Naive thymus-derived CD8-positive, alpha-beta T cell (primary cell): Measurements from ENCODE around the gene RNF17. TPM values are rescaled to one million over a fixed set of nuclear protein-coding genes. Genes with fewer than 3 reads are reported as not detected.
"Not testable (repeated sequence)": the region's sequence is repeated elsewhere in the genome, so short reads cannot be mapped to it uniquely, and the experiment has no call there.

ENCODE experiments used
- ATAC-seq, 2 donors: fragments of 150-1000 bp; cut with Tn5 transposase in 1 of 2; sonication (Bioruptor Pico), chemical (Tn5 transposase) in 1 of 2; 1 replicate in 1 of 2; 2 replicates in 1 of 2; pipeline ENCODE4 v1.10.0; 2021; ENCODE audit warnings: mild to moderate bottlenecking in 2 of 2, moderate library complexity in 2 of 2
- POLR2A ChIA-PET: fragments of 350-600 bp; sonication (Branson Sonifier 250); formaldehyde crosslinking; loops from one replicate; lab custom pipeline; 2021; ENCODE audit warnings: antibody characterized with exemption; lab: Charles Lee
- DNase-seq, 10 donors: peaks; one replicate each; pipeline versions ENCODE4 v3.0.0 to v3.0.0-alpha.2; 2020 to 2022
- H3K27ac Mint-ChIP-seq, 10 donors: one replicate each; pipeline ENCODE4 v1.8.0; 2020 to 2022; ENCODE audit warnings: mild to moderate bottlenecking in 10 of 10, mixed read lengths in 10 of 10, moderate library complexity in 4 of 10, inconsistent platforms in 1 of 10
- H3K27me3 Mint-ChIP-seq, 5 donors: one replicate each; pipeline ENCODE4 v1.8.0; 2021 to 2022; ENCODE audit warnings: mixed read lengths in 5 of 5
- H3K36me3 Mint-ChIP-seq, 3 donors: one replicate each; pipeline ENCODE4 v1.8.0; 2020 to 2022; ENCODE audit warnings: mixed read lengths in 3 of 3, mild to moderate bottlenecking in 2 of 3, inconsistent platforms in 1 of 3
- H3K4me1 Mint-ChIP-seq, 4 donors: one replicate each; pipeline ENCODE4 v1.8.0; 2021 to 2022; ENCODE audit warnings: mixed read lengths in 4 of 4
- H3K4me3 Mint-ChIP-seq, 10 donors: one replicate each; pipeline ENCODE4 v1.8.0; 2020 to 2022; ENCODE audit warnings: mild to moderate bottlenecking in 10 of 10, mixed read lengths in 10 of 10, moderate library complexity in 6 of 10, inconsistent platforms in 1 of 10
- H3K9me3 Mint-ChIP-seq, 9 donors: one replicate each; pipeline ENCODE4 v1.8.0; 2020 to 2022; ENCODE audit warnings: mixed read lengths in 9 of 9, mild to moderate bottlenecking in 3 of 9, inconsistent platforms in 1 of 9, moderate library complexity in 1 of 9
- polyA plus RNA-seq, 3 donors: library from polyadenylated mRNA; unstranded; fragments of 300-500 nt; fragmentation: Illumina TruSeq; gene quantifications; one replicate each; pipeline ENCODE4 v1.2.3, GENCODE V29; 2021
- total RNA-seq, 8 experiments: library from RNA in 2 of 8; stranded (reverse) in 2 of 8; gene quantifications; one replicate each; pipeline ENCODE4 v1.2.3 and lab custom pipeline; 2021 to 2026

RNF17 gene
- total and polyA plus RNA-seq, 5 experiments from 2014 or later: 0.64 TPM; not detected in 4

DNA sequence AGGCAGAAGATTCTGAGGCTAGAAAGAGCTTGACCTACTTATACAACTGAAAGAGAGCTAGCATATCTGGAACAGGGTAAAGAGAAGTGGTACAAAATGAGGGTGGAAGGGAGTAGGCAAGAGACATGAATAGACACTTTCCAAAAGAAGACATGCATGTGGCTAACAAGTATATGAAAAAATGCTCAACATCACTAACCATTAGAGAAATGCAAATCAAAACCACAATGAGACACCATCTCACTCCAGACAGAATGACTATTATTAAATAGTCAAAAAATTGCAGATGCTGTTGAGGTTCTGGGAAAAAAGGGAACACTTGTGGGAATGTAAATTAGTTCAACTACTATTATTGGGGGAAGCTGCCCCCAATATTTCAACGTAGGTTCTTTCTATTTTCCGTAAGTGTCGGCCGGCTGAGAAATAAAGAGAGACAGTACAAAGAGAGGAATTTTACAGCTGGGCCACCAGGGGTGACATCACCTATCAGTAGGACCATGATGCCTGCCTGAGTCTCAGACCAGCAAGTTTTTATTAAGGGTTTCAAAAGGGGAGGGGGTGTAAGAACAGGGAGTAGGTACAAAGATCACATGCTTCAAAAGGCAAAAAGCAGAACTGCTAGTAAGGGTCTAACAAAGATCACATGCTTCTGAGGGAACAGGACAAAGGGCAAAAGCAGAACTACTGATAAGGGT lies 32.9 kb upstream of the RNF17 start:
- H3K36me3 Mint-ChIP-seq, H3K27ac Mint-ChIP-seq, POLR2A ChIA-PET, H3K9me3 Mint-ChIP-seq, H3K27me3 Mint-ChIP-seq, DNase-seq, H3K4me1 Mint-ChIP-seq, H3K4me3 Mint-ChIP-seq, ATAC-seq: not testable (repeated sequence)

- Mint-ChIP-seq H3K9me3 (peaks cover 0 to 8% (median 2%) of the 10 kb centered on the region in 9 donors), H3K36me3 (peaks cover 0 to 5% (median 4%) of the 10 kb centered on the region in 3 donors), H3K27ac (no peak overlapping the region), H3K27me3 (peaks cover 0 to 2% (median 0%) of the 10 kb centered on the region in 5 donors), H3K4me3 (no peak overlapping the region), H3K4me1 (peaks cover 0 to 1% (median 0%) of the 10 kb centered on the region in 4 donors)
- POLR2A ChIA-PET: no interaction called here
- ATAC-seq (no peak), DNase-seq (no peak)
These were observed 29.0 kb upstream of the RNF17 start for GRCh38 chr13:24734950-24735349.

- peaks cover 0 to under 1% (median 0%) of the 10 kb centered on the region in 5 donors for H3K27me3 Mint-ChIP-seq
- no peaks in the 10 kb centered on the region for H3K9me3 Mint-ChIP-seq
- POLR2A ChIA-PET: no interaction called here
- no peaks in the 10 kb centered on the region for H3K36me3 Mint-ChIP-seq
- no peak overlapping the region for H3K27ac Mint-ChIP-seq
- H3K4me3 Mint-ChIP-seq: no peak overlapping the region
- no peak for DNase-seq
- peaks cover 0 to 1% (median 0%) of the 10 kb centered on the region in 4 donors for H3K4me1 Mint-ChIP-seq
- ATAC-seq: no peak
These were observed 26.9 kb upstream of the RNF17 start for GRCh38 chr13:24737042-24737441.

DNA sequence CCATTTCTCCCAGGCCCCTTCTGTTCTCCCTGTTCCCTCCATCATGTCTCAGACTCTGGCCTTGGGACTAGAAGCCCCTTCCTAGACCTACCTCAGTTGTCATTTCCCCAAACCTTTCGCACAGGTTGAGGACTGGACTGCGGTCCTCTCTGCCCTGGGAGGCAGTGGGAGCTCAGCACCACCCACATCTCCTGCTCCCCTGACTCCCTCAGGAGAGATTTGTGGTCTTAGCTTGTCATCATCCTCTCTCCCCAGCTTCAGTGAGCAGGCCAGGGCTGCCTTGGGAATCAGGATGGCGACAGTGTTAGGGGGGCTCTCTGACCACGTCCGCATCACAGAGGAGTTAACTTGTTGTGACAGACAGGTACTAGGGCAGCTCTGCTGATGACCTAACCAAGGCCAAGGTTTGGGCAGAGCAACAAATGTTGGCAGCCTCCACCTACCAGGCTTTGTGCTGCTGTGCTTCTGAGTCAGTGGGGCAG lies 25.6 kb upstream of the RNF17 start:
- ATAC-seq (no peak), DNase-seq (no peak)
- no peak overlapping the region for H3K4me3 Mint-ChIP-seq
- H3K36me3 Mint-ChIP-seq: no peaks in the 10 kb centered on the region
- POLR2A ChIA-PET: no interaction called here
- peaks cover 0 to 1% (median 0%) of the 10 kb centered on the region in 4 donors for H3K4me1 Mint-ChIP-seq
- H3K9me3 Mint-ChIP-seq: no peaks in the 10 kb centered on the region
- H3K27ac Mint-ChIP-seq: no peak overlapping the region
- H3K27me3 Mint-ChIP-seq: no peaks in the 10 kb centered on the region

DNA sequence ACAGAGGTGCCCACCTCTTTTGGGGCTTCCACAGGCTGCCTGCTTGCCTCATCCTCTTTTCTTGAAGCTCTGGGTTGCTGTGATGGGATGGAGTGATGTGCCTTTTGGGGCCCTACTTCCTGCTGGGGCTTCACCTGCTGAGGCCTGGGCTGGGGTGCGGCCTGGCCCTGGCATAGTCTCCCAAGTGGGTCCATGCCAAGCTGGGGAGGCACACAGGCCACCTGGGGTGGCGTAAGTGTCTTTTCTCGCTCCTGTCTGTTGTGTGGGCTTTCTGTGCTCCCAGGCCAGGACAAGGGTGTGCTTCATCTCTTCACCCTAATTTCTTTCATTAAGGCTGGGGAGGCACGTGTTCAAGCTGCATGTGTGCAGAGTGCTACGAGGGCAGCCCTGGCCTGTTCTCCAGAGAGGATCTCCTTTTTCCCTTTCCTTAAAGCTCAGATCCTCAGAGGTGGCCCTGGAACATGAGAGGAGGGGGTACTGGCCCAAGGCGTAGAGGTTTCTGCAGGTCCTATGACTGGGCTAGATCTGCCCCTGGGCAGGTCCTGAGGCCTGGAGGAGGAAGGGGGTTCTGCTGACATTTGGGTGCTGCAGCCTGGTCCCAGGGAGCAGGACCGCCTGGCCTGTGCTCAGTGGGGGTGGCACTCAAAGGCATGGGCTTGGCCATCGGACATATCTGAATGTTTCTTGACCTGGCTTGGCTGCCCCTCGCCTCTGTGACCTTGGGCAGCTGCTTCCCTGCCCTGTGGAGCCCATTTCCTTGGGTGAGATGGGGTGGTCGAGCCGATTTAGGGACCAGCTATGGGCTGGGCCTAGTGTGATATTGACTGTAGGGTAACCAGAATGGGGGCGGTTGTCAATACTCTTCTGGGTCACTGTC lies 23.7 kb upstream of the RNF17 start:
- no peak overlapping the region for H3K4me3 Mint-ChIP-seq
- H3K9me3 Mint-ChIP-seq: no peaks in the 10 kb centered on the region
- peaks cover 0 to 1% (median under 1%) of the 10 kb centered on the region in 4 donors for H3K4me1 Mint-ChIP-seq
- H3K27ac Mint-ChIP-seq: no peak overlapping the region
- POLR2A ChIA-PET: no interaction called here
- H3K27me3 Mint-ChIP-seq: peaks cover 2 to 17% (median 9%) of the 10 kb centered on the region in 5 donors
- DNase-seq (no peak), ATAC-seq (no peak)
- no peaks in the 10 kb centered on the region for H3K36me3 Mint-ChIP-seq

- peaks cover 0 to 3% (median under 1%) of the 10 kb centered on the region in 4 donors for H3K4me1 Mint-ChIP-seq
- DNase-seq (no peak), ATAC-seq (no peak)
- no peaks in the 10 kb centered on the region for H3K36me3 Mint-ChIP-seq
- peak overlapping the region in 1 of 10 donors; percentile 40 for H3K27ac Mint-ChIP-seq
- no peak overlapping the region for H3K4me3 Mint-ChIP-seq
- peaks cover 2 to 21% (median 12%) of the 10 kb centered on the region in 5 donors for H3K27me3 Mint-ChIP-seq
- POLR2A ChIA-PET: interaction anchor here (0.6 kb wide), 1 partner anchor 8 kb away, joined by 4 read pairs; no protein-coding TSS in a partner anchor
- H3K9me3 Mint-ChIP-seq: no peaks in the 10 kb centered on the region
These were observed 22.8 kb upstream of the RNF17 start for GRCh38 chr13:24741016-24741662.

DNA sequence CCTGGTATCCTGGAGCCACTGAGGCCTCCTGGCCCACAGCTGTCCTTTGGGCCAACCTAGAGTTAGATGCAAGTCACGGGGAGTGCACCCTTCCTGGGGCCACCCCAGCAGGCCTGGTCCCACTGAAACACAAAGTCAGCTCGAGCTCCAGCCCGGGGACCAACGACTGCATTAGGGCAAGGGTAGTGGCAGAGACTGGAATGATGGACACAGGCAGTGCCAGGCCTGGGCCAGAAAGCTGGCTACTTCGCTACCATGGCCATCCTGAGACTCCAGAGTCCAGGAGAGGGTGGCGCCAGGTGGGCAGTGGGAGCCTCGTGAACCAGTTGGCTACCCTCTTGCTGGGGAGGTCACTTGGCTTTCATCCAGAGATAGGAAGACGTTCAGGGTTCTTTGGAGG lies 22.2 kb upstream of the RNF17 start:
- no peak overlapping the region for H3K27ac Mint-ChIP-seq
- H3K4me1 Mint-ChIP-seq: peaks cover 0 to 8% (median 1%) of the 10 kb centered on the region in 4 donors
- POLR2A ChIA-PET: no interaction called here
- no peaks in the 10 kb centered on the region for H3K36me3 Mint-ChIP-seq
- ATAC-seq: no peak
- H3K4me3 Mint-ChIP-seq: no peak overlapping the region
- no peaks in the 10 kb centered on the region for H3K9me3 Mint-ChIP-seq
- DNase-seq: no peak
- H3K27me3 Mint-ChIP-seq: peaks cover 2 to 23% (median 12%) of the 10 kb centered on the region in 5 donors

DNA sequence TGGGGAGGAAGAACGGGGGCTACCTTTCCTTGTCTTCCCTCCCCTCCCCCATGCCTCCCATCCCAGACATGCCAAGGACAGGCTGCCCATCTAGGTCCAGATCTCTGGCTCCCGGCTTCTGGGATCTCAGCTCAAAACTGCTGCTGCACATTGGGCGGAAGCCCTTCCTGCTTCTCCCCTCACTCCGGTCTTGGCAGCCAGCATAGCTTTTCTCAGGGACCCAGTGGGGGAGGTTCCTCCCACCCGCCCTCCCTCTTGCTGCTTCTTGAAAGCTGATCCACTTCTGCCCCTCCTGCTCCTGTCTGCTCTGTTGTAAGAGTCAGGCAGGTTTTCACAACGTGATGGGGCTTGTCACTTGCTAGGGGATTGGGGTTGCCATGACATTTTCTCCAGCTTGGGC lies 21.7 kb upstream of the RNF17 start:
- H3K4me3 Mint-ChIP-seq: no peak overlapping the region
- no peaks in the 10 kb centered on the region for H3K36me3 Mint-ChIP-seq
- no peaks in the 10 kb centered on the region for H3K9me3 Mint-ChIP-seq
- H3K27ac Mint-ChIP-seq: no peak overlapping the region
- ATAC-seq: no peak
- POLR2A ChIA-PET: no interaction called here
- H3K27me3 Mint-ChIP-seq: peaks cover 5 to 28% (median 17%) of the 10 kb centered on the region in 5 donors
- no peak for DNase-seq
- peaks cover 4 to 13% (median 6%) of the 10 kb centered on the region in 4 donors for H3K4me1 Mint-ChIP-seq

DNA sequence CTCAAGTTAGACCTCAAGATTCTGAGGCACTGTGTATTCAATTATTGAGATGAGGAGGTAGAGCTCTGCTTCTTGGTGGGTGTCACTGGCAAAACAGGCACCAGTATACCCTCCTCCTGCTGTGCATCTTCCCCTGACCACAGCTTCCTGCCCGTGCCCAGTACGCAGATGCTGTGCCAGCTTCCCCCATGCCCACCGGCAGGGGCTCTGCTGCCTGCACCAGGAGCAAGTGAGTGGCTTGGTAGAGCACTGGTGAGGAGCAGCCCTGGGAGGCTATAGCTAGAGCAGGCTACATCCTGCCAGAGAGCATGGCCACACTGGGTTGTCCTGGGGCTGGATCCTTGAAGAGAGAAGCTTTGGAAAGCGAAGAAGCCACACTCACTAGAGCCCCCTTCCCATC lies 21.0 kb upstream of the RNF17 start:
- Mint-ChIP-seq H3K9me3 (no peaks in the 10 kb centered on the region), H3K27ac (no peak overlapping the region), H3K4me3 (peak overlapping the region in 1 of 10 donors; percentile 12), H3K4me1 (peaks cover 6 to 16% (median 9%) of the 10 kb centered on the region in 4 donors), H3K27me3 (peaks cover 5 to 35% (median 21%) of the 10 kb centered on the region in 5 donors), H3K36me3 (no peaks in the 10 kb centered on the region)
- DNase-seq (no peak), ATAC-seq (peak in 1 of 2 donors; percentile 23)
- POLR2A ChIA-PET: no interaction called here

- H3K4me1 Mint-ChIP-seq: peaks cover 6 to 19% (median 13%) of the 10 kb centered on the region in 4 donors
- no peak for DNase-seq
- H3K4me3 Mint-ChIP-seq: no peak overlapping the region
- H3K27ac Mint-ChIP-seq: no peak overlapping the region
- no peak for ATAC-seq
- H3K27me3 Mint-ChIP-seq: peaks cover 11 to 43% (median 23%) of the 10 kb centered on the region in 5 donors
- H3K9me3 Mint-ChIP-seq: no peaks in the 10 kb centered on the region
- no peaks in the 10 kb centered on the region for H3K36me3 Mint-ChIP-seq
- POLR2A ChIA-PET: no interaction called here
These were observed 19.7 kb upstream of the RNF17 start for GRCh38 chr13:24744247-24744646.

- POLR2A ChIA-PET: no interaction called here
- Mint-ChIP-seq H3K4me3 (no peak overlapping the region), H3K9me3 (no peaks in the 10 kb centered on the region), H3K27ac (peak overlapping the region in 1 of 10 donors; percentile 49), H3K4me1 (peaks cover 6 to 19% (median 13%) of the 10 kb centered on the region in 4 donors), H3K36me3 (no peaks in the 10 kb centered on the region), H3K27me3 (peaks cover 14 to 47% (median 30%) of the 10 kb centered on the region in 5 donors)
- DNase-seq: no peak
- ATAC-seq: no peak
These were observed 18.5 kb upstream of the RNF17 start for GRCh38 chr13:24745516-24745860.

DNA sequence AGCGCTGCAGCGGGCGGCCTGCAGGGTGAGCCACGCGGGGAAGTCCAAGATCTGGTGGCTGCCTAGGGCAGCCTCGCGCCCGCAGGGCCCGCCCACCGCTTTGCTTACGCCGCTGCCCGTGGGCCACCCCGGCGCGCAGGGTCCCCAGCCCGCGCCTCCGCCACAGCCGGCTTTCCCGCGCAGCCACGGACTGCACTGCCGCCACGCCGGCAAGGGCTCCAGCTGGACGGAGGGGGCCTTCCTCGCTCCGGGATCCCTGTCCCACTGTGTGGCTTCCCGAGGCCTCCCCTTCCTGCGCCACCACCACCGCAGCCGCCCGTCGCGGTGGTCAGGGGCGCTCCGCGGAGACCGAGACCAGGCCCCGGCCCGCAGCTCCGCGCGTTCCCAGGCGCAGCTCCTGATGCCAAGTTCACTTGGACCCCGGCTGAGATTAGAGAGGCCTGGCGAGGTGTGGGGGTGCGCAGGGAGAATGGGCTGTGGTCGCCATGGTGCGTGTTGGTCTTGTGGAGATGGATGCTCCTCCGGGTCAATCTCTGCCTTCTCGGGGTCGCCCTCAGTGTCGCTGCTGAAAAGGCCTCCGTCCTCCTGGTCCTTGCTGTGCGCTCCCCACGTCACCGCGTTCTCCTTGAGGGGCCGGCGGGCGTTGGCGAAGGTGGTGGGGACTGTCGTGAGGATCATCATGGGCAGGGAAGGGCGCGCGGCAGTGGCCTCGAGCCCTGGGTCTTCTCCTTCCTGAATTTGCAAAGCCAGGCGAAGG lies 17.9 kb upstream of the RNF17 start:
- DNase-seq: no peak
- POLR2A ChIA-PET: no interaction called here
- Mint-ChIP-seq H3K36me3 (no peaks in the 10 kb centered on the region), H3K27me3 (peaks cover 15 to 52% (median 32%) of the 10 kb centered on the region in 5 donors), H3K9me3 (no peaks in the 10 kb centered on the region), H3K27ac (no peak overlapping the region), H3K4me1 (peaks cover 6 to 19% (median 13%) of the 10 kb centered on the region in 4 donors), H3K4me3 (no peak overlapping the region)
- ATAC-seq: no peak
